SH-SY5Y (cell line): ENCODE results near the gene GPR171.

Experiments used
- GATA2 ChIP-seq: IDR thresholded peaks from 2 replicates; pipeline ENCODE4 v1.6.1; 2011; ENCODE audit warnings: mild to moderate bottlenecking, low read depth, low read length
- GATA3 ChIP-seq: IDR thresholded peaks from 2 replicates; pipeline ENCODE4 v1.6.1; 2011; ENCODE audit warnings: low read depth, mild to moderate bottlenecking, low read length, moderate library complexity

The GPR171 gene

GRCh38 chr3:151200586-151200985, 2.4 kb downstream of the GPR171 start:
- TF ChIP-seq GATA2 (no peak), GATA3 (no peak)

- TF ChIP-seq GATA3 (no peak), GATA2 (no peak)
Observed at GRCh38 chr3:151199554-151200438, 3.2 kb downstream of the GPR171 start.

GRCh38 chr3:151198849-151199248, 4.2 kb downstream of the GPR171 start:
- TF ChIP-seq GATA3 (no peak), GATA2 (no peak)

- TF ChIP-seq GATA2 (no peak), GATA3 (no peak)
Observed at GRCh38 chr3:151197981-151198767, 4.8 kb downstream of the GPR171 start.

- TF ChIP-seq GATA3 (no peak), GATA2 (no peak)
Observed at GRCh38 chr3:151197228-151197627, 5.8 kb downstream of the GPR171 start.

GRCh38 chr3:151196434-151196833, 6.6 kb downstream of the GPR171 start:
- TF ChIP-seq GATA3, result no peak
- no peak for TF ChIP-seq GATA2

- TF ChIP-seq GATA2 (no peak), GATA3 (no peak)
Observed at GRCh38 chr3:151195826-151196225, 7.2 kb downstream of the GPR171 start.

GRCh38 chr3:151192545-151192944, 10.5 kb downstream of the GPR171 start:
- TF ChIP-seq GATA3 (no peak), GATA2 (no peak)

- TF ChIP-seq GATA2 (no peak), GATA3 (no peak)
Observed at GRCh38 chr3:151191095-151191494, 11.9 kb downstream of the GPR171 start.

GRCh38 chr3:151183265-151183671, 19.7 kb downstream of the GPR171 start:
- TF ChIP-seq GATA2 (no peak), GATA3 (no peak)

GRCh38 chr3:151182349-151183079, 20.5 kb downstream of the GPR171 start:
- TF ChIP-seq GATA2 (peak; percentile 81), GATA3 (peak; percentile 41; the same call in 1 of the 2 replicates)

- TF ChIP-seq GATA3 (no peak), GATA2 (no peak)
Observed at GRCh38 chr3:151178208-151178845, 24.7 kb downstream of the GPR171 start.

GRCh38 chr3:151175952-151176351, 27.1 kb downstream of the GPR171 start:
- no peak for TF ChIP-seq GATA3
- no peak for TF ChIP-seq GATA2
